SK-N-SH (cell line): ENCODE data around the gene EXOC3. TPM values are rescaled to one million over a fixed set of nuclear protein-coding genes. Genes with fewer than 3 reads are reported as not detected.

Experiments used
- CTCF ChIA-PET: fragments of 300-600, 350-600 bp; formaldehyde crosslinking; extraction: SDS; loops from one replicate; lab custom pipeline; 2021; lab: Yijun Ruan, JAX
- POLR2A ChIA-PET: fragments of 350-600 bp; sonication (Branson Sonifier 250); formaldehyde crosslinking; extraction: SDS; loops from one replicate; lab custom pipeline; 2020; ENCODE audit warnings: antibody characterized with exemption, inconsistent platforms; lab: Yijun Ruan, JAX
- DNase-seq: peaks from one replicate; pipeline ENCODE4 v3.0.0; 2012
- H2AFZ ChIP-seq: fragments of 200-600 bp; sonication (generic); 2 replicates; pipeline ENCODE4 v1.8.1; 2016; ENCODE audit warnings: antibody characterized with exemption, mild to moderate bottlenecking, low read depth
- H3F3A ChIP-seq: fragments of 200-600 bp; sonication (generic); replicated peaks from 2 replicates; pipeline ENCODE3; 2016; ENCODE audit warnings: antibody characterized with exemption, mild to moderate bottlenecking; ENCODE audit not compliant: insufficient read depth
- H3K27ac ChIP-seq, 2 experiments: fragments of 200-500 bp in 1 of 2; fragments of 200-600 bp in 1 of 2; sonication (Bioruptor generic) in 1 of 2; sonication (generic), shearing (Covaris generic) in 1 of 2; 2 replicates each; pipeline versions ENCODE4 v1.5.1 to v1.6.1; 2014 to 2016; ENCODE audit warnings: low read depth in 2 of 2, inconsistent platforms in 1 of 2, low read length in 1 of 2, mild to moderate bottlenecking in 1 of 2, mixed read lengths in 1 of 2
- H3K27me3 ChIP-seq: fragments of 200-600 bp; sonication (generic), shearing (Covaris generic); 2 replicates; pipeline ENCODE4 v1.6.1; 2016; ENCODE audit warnings: mixed run types; ENCODE audit not compliant: insufficient read depth
- H3K36me3 ChIP-seq, 2 experiments: fragments of 200-500 bp in 1 of 2; fragments of 200-600 bp in 1 of 2; sonication (Bioruptor generic) in 1 of 2; sonication (generic) in 1 of 2; replicated peaks in 1 of 2; 2 replicates each; pipeline versions ENCODE3 to v1.5.1; 2014 to 2016; ENCODE audit warnings: low read length in 1 of 2, mild to moderate bottlenecking in 1 of 2; ENCODE audit not compliant: insufficient read depth in 2 of 2, control insufficient read depth in 1 of 2
- H3K4me1 ChIP-seq, 2 experiments: fragments of 200-500 bp in 1 of 2; fragments of 200-600 bp in 1 of 2; sonication (Bioruptor generic) in 1 of 2; sonication (generic), shearing (Covaris generic) in 1 of 2; 2 replicates each; pipeline versions ENCODE4 v1.5.1 to v1.6.1; 2014 to 2016; ENCODE audit warnings: low read depth in 1 of 2, low read length in 1 of 2, mixed run types in 1 of 2; ENCODE audit not compliant: insufficient read depth in 2 of 2, control insufficient read depth in 1 of 2
- H3K4me2 ChIP-seq: fragments of 200-600 bp; sonication (generic), shearing (Covaris generic); 2 replicates; pipeline ENCODE4 v1.6.1; 2017; ENCODE audit warnings: mixed run types
- H3K4me3 ChIP-seq, 2 experiments: fragments of 200-500 bp in 1 of 2; fragments of 200-600 bp in 1 of 2; sonication (Bioruptor generic) in 1 of 2; sonication (generic), shearing (Covaris generic) in 1 of 2; 2 replicates each; pipeline versions ENCODE4 v1.5.1 to v1.8.1; 2014 to 2016; ENCODE audit warnings: low read depth in 2 of 2, inconsistent platforms in 1 of 2, low read length in 1 of 2, mild to moderate bottlenecking in 1 of 2, mixed read lengths in 1 of 2, moderate library complexity in 1 of 2
- H3K79me2 ChIP-seq: fragments of 200-600 bp; sonication (generic); 2 replicates; pipeline ENCODE4 v1.8.1; 2017; ENCODE audit warnings: mild to moderate bottlenecking; ENCODE audit not compliant: insufficient read depth
- H3K9ac ChIP-seq: fragments of 200-600 bp; sonication (generic); 2 replicates; pipeline ENCODE4 v1.6.1; 2017; ENCODE audit warnings: mixed run types
- H3K9me2 ChIP-seq: fragments of 200-600 bp; sonication (generic); 2 replicates; pipeline ENCODE4 v1.6.1; 2017; ENCODE audit warnings: mixed run types
- H3K9me3 ChIP-seq: fragments of 200-600 bp; sonication (generic); 2 replicates; pipeline ENCODE4 v1.6.1; 2017; ENCODE audit warnings: mixed run types, mild to moderate bottlenecking, moderate library complexity
- H4K20me1 ChIP-seq: fragments of 200-600 bp; sonication (generic); 2 replicates; pipeline ENCODE4 v1.6.1; 2017; ENCODE audit warnings: mild to moderate bottlenecking, mixed run types; ENCODE audit not compliant: insufficient read depth
- CTCF ChIP-seq: fragments of 200-600 bp; sonication (generic); IDR thresholded peaks from 2 replicates; pipeline ENCODE4 v1.6.1; 2017; ENCODE audit warnings: antibody characterized with exemption, mild to moderate bottlenecking, moderate library complexity
- ELF1 ChIP-seq: IDR thresholded peaks from 2 replicates; pipeline ENCODE4 v1.4.0; 2012
- EP300 ChIP-seq, 2 experiments: IDR thresholded peaks; 2 replicates each; pipeline versions ENCODE4 v1.4.0 to v1.6.1; 2012; ENCODE audit warnings: borderline replicate concordance in 1 of 2, low read depth in 1 of 2, low read length in 1 of 2
- FOSL2 ChIP-seq: IDR thresholded peaks from 2 replicates; pipeline ENCODE4 v1.4.0; 2012; ENCODE audit warnings: low read depth, mild to moderate bottlenecking, moderate library complexity, borderline replicate concordance
- GATA2 ChIP-seq: sonication (generic); formaldehyde crosslinking; IDR thresholded peaks from 2 replicates; pipeline ENCODE4 v1.5.0; 2020; ENCODE audit warnings: mild to moderate bottlenecking, missing genetic modification reagents
- JUND ChIP-seq: IDR thresholded peaks from 2 replicates; pipeline ENCODE4 v1.4.0; 2012
- MEF2A ChIP-seq: IDR thresholded peaks from 2 replicates; pipeline ENCODE4 v1.4.0; 2012; ENCODE audit warnings: low read depth, borderline replicate concordance
- NRF1 ChIP-seq: IDR thresholded peaks from 2 replicates; pipeline ENCODE4 v1.6.1; 2012; ENCODE audit warnings: low read depth, mild to moderate bottlenecking, low read length
- RCOR1 ChIP-seq: fragments of 150-350 bp; IDR thresholded peaks from 2 replicates; pipeline ENCODE4 v1.6.1; 2017; ENCODE audit warnings: antibody characterized with exemption, low read length
- REST ChIP-seq: IDR thresholded peaks from 2 replicates; pipeline ENCODE4 v1.6.1; 2012; ENCODE audit warnings: mild to moderate bottlenecking, low read depth, low read length, moderate library complexity
- RXRA ChIP-seq: IDR thresholded peaks from 2 replicates; pipeline ENCODE4 v1.4.0; 2012; ENCODE audit warnings: low read depth, mild to moderate bottlenecking, borderline replicate concordance
- TAF1 ChIP-seq: IDR thresholded peaks from 2 replicates; pipeline ENCODE4 v1.6.1; 2012; ENCODE audit warnings: low read depth, mild to moderate bottlenecking, low read length, moderate library complexity, borderline replicate concordance
- TEAD4 ChIP-seq: IDR thresholded peaks from 2 replicates; pipeline ENCODE4 v1.4.0; 2012; ENCODE audit warnings: mild to moderate bottlenecking, borderline replicate concordance; ENCODE audit not compliant: insufficient read depth
- USF2 ChIP-seq: fragments of 150-350 bp; IDR thresholded peaks from 2 replicates; pipeline ENCODE4 v1.6.1; 2017; ENCODE audit warnings: antibody characterized with exemption, low read length, low read depth, borderline replicate concordance
- WGBS: methylation state at CpG from one replicate; pipeline ENCODE4 v1.1.6; 2017; ENCODE audit warnings: low lambda C conversion rate; 5-methylcytosine and 5-hydroxymethylcytosine counted together
- polyA plus RNA-seq, 3 experiments: library from polyadenylated mRNA; depleted of rRNA; stranded (reverse); fragments of >200 nt; gene quantifications; 2 replicates each; pipeline ENCODE4 v1.2.3, GENCODE V29; 2012
- TF ChIP-seq, protein P1 (sequence below): IDR thresholded peaks from 2 replicates; pipeline ENCODE4 v1.4.0; 2012; ENCODE audit warnings: low read depth
- TF ChIP-seq, protein P2 (sequence below): fragments of 150-350 bp; IDR thresholded peaks from 2 replicates; pipeline ENCODE4 v1.6.1; 2016; ENCODE audit warnings: mild to moderate bottlenecking, low read depth, low read length
- TF ChIP-seq, protein P3 (sequence below): IDR thresholded peaks from 2 replicates; pipeline ENCODE4 v1.4.0; 2012; ENCODE audit warnings: low read depth, borderline replicate concordance

Gene EXOC3
- polyA plus RNA-seq, 1 of the 3 experiments (the other 2 are of a cell fraction): 25.7 TPM

GRCh38 chr5:472076-472655, 29.2 kb downstream of the EXOC3 start (continued):
- TF ChIP-seq JUND (no peak), ELF1 (no peak), EP300 (IDR thresholded peaks at IDR 0.05; ENCODE audit: borderline replicate concordance in 1 of 2, low read depth in 1 of 2, low read length in 1 of 2) (no peak)
- TF ChIP-seq, all 33 proteins: peak for 0

DNA sequence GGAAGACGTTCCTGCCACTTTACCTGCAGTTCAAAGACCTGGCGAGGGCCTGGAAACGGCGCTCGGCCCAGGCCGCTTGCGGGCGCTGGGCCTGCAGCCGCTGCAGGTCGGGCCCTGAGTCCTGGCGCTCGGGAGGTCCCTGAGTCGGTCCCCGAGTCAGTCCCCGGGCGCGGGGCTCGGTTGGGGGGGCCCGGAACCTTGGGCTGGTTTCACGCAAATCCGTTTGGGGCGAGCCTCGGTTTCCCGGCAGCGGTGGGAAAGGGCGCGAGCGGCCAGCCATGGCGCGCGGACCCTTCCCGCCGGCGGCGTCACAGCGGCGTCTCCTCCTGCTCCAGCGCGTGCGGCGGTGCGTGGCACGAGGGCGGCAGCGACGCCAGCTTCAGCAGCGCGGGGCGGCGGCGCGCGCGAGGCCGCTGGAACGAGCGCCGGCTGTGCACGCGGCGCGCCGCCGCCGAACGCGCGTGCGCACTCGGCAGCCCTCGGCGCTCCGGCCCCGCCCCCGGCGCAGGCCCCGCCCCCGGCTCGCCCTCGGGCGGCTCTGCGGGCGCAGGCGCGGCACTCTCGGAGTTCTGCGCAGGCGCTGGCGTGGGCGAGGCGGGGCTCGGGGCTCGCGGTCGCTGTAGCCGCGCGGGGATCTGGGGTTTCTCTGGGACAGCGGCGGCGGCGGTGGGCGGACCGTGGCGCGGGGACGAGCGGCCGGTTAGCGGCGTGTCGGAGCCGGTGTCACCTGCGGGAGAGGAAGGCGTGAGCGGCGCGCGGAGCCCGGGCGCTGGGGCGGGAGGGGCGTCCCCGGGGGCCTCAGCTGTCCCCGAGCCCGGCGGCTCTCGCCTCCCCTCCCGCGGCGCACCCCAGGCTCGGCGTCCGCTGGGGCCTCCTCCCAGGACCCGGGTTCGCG, 29.9 kb downstream of the EXOC3 start:
- Histone ChIP-seq H3K4me1 (peaks cover 0 to 21% of the 10 kb centered on the region in 2 experiments; a peak in 1 of 4 replicates), H3K27ac (peak overlapping the region; percentile 30 to 62; a peak in 1 of 4 replicates), H3K79me2 (peaks cover 9% of the 10 kb centered on the region; the same call in 1 of the 2 replicates), H2AFZ (peak overlapping the region; percentile 70; the same call in 1 of the 2 replicates), H3K9me3 (no peaks in the 10 kb centered on the region), H3K4me3 (peak overlapping the region; percentile 78 to 86), H3K4me2 (peak overlapping the region; percentile 98), H3K9ac (peak overlapping the region; percentile 88), H3K9me2 (no peaks in the 10 kb centered on the region), H3F3A (no peaks in the 10 kb centered on the region), H3K27me3 (no peaks in the 10 kb centered on the region), H4K20me1 (peaks cover 6% of the 10 kb centered on the region), H3K36me3 (peaks cover 0 to 11% of the 10 kb centered on the region in 2 experiments)
- POLR2A ChIA-PET: no interaction called here
- peak; percentile 99 for DNase-seq
- CTCF ChIA-PET: interaction anchor here (0.8 to 1.7 kb wide), 3 partner anchors 26 to 284 kb away, joined by 3 to 10 read pairs (median 6); no protein-coding TSS in a partner anchor
- 2% methylated on average over 22 of the region's 137 CpGs for WGBS
- TF ChIP-seq EP300 (IDR thresholded peaks at IDR 0.05; ENCODE audit: borderline replicate concordance in 1 of 2, low read depth in 1 of 2, low read length in 1 of 2) (no peak), RXRA (no peak), ELF1 (no peak), GATA2 (CRISPR knock-in tag) (no peak), MEF2A (no peak), JUND (no peak), NRF1 (peak; percentile 89), CTCF (no peak), REST (no peak), TAF1 (0 out of 2 replicates have a peak, but pooled peaks have one; percentile 15), RCOR1 (no peak), TEAD4 (no peak), FOSL2 (no peak), USF2 (no peak)
- TF ChIP-seq, protein P1, sequence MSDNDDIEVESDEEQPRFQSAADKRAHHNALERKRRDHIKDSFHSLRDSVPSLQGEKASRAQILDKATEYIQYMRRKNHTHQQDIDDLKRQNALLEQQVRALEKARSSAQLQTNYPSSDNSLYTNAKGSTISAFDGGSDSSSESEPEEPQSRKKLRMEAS: peak; percentile 93
- TF ChIP-seq, protein P2, sequence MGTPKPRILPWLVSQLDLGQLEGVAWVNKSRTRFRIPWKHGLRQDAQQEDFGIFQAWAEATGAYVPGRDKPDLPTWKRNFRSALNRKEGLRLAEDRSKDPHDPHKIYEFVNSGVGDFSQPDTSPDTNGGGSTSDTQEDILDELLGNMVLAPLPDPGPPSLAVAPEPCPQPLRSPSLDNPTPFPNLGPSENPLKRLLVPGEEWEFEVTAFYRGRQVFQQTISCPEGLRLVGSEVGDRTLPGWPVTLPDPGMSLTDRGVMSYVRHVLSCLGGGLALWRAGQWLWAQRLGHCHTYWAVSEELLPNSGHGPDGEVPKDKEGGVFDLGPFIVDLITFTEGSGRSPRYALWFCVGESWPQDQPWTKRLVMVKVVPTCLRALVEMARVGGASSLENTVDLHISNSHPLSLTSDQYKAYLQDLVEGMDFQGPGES: no peak
- TF ChIP-seq, protein P3, sequence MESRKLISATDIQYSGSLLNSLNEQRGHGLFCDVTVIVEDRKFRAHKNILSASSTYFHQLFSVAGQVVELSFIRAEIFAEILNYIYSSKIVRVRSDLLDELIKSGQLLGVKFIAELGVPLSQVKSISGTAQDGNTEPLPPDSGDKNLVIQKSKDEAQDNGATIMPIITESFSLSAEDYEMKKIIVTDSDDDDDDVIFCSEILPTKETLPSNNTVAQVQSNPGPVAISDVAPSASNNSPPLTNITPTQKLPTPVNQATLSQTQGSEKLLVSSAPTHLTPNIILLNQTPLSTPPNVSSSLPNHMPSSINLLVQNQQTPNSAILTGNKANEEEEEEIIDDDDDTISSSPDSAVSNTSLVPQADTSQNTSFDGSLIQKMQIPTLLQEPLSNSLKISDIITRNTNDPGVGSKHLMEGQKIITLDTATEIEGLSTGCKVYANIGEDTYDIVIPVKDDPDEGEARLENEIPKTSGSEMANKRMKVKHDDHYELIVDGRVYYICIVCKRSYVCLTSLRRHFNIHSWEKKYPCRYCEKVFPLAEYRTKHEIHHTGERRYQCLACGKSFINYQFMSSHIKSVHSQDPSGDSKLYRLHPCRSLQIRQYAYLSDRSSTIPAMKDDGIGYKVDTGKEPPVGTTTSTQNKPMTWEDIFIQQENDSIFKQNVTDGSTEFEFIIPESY: no peak
